Dedifferentiated amniotic fluid mesenchymal stem cell (primary cell): ENCODE results near the gene PYDC1.
"Not testable (repeated sequence)": the region's sequence is repeated elsewhere in the genome, so short reads cannot be mapped to it uniquely, and the experiment has no call there.

ENCODE experiments used
- DNase-seq: peaks from one replicate; pipeline ENCODE4 v3.0.0-alpha.2; 2016; ENCODE audit errors: extremely low spot score

The PYDC1 gene

DNA sequence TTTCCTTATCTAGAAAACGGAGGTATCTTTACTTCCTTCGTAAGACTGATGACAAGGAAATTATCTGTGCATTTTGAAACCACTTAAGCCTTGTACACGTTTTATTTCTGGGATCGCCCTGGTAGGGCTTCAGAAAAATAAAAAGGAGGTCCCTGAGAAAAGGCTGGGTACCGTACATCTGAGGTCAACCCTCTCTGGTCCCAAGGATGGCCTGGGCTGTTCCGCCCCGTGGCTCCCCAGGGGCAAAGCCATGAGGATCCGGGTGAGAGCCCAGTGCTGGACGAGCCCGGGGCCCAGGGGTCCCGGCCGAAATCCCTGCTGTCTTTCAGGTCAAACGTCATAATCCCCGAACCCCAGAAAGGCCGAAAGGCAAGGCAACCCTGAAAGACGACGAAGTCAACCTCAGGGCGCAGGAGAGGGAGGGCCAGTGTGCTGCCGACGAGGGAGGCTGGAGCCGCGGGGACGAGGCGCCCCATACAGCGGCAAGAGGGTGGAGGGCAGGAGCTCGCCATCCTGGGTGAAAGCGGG lies 37.7 kb downstream of the PYDC1 start:
- DNase-seq = no peak

DNA sequence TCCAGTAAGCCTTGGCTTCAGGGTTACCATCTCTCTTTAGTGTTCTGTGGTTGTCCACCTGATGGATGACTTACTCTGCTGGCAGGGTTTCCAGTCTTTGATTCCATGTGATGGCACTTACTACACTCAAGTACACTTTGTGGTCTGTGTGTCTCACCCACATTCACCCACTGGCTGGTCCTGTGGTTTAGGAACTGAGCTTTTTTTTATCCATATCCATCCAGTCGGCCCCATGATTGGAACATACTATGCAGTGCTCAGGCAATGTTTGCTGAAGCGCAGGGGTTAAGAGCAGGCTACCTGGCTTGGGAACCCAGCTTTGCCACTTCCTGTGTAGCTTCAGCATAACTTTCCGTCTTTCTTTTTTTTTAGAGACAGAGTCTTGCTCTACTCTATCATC lies 39.8 kb downstream of the PYDC1 start:
- DNase-seq = no peak

GRCh38 chr16:31170048-31170447 lies 46.9 kb downstream of the PYDC1 start:
- DNase-seq = not testable (repeated sequence)

DNA sequence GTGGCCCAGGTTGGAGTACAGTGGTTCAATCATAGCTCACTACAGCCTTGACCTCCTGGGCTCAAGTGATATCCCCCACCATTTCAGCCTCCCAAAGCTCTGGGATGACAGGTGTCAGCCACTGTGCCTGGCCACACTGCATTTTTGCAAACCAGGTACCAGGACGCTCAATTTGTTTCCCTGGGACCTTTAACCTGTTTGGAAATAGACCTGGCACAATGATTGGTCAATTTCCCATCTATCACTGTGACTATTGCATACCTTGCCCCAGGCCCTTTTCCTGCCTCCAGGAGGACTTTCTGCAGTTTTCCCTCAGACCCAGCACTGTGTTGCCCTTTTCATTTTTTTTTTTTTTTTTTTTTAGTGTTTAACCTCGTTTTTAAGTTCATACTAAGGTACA lies 48.1 kb downstream of the PYDC1 start:
- no peak for DNase-seq

DNA sequence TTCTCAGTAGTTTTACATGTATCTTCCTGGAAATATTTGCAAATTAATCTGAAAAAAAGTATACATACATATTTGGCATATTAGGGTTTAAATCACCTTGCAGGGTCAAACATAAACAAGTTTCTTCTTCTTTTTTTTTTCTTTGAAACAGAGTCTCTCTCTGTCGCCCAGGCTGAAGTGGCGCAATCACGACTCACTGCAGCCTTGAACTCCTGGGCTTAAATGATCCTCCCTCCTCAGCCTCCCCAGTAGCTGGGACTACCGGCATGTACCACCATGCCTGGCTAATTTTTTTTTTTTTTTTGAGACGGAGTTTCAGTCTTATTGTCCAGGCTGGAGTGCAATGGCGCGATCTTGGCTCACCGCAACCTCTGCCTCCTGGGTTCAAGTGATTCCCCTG lies 49.6 kb downstream of the PYDC1 start:
- DNase-seq = no peak
